Peyer's patch (tissue), 4 donors: Measurements from ENCODE around the gene ZBTB7C. TPM values are rescaled to one million over a fixed set of nuclear protein-coding genes. Genes with fewer than 3 reads are reported as not detected.

Experiments used
- DNase-seq, 3 donors: peaks; one replicate each; pipeline ENCODE4 v3.0.0-alpha.2; 2017 to 2019
- H3K27ac ChIP-seq, 4 donors: fragments of 200-600 bp; sonication (generic); one replicate each; pipeline ENCODE4 v1.5.1; 2016 to 2019
- H3K27me3 ChIP-seq, 2 donors: fragments of 200-600 bp; sonication (generic); one replicate each; pipeline ENCODE4 v1.5.1; 2019
- H3K36me3 ChIP-seq, 3 donors: fragments of 200-600 bp; sonication (generic); one replicate each; pipeline ENCODE4 v1.5.1; 2016 to 2019
- H3K4me1 ChIP-seq, 4 donors: fragments of 200-600 bp; sonication (generic); one replicate each; pipeline ENCODE4 v1.5.1; 2016 to 2019
- H3K4me3 ChIP-seq, 4 donors: fragments of 200-600 bp; sonication (generic); 1 replicate in 3 of 4; 2 replicates in 1 of 4; pipeline ENCODE4 v1.5.1; 2016 to 2019; ENCODE audit warnings: mild to moderate bottlenecking in 1 of 4
- H3K9me3 ChIP-seq, 4 donors: fragments of 200-600 bp; sonication (generic); one replicate each; pipeline ENCODE4 v1.5.1; 2016 to 2019; ENCODE audit warnings: mild to moderate bottlenecking in 1 of 4
- POLR2A ChIP-seq, 2 donors: fragments of 450-650 bp; IDR thresholded peaks; one replicate each; pipeline ENCODE4 v1.5.1; 2017; ENCODE audit warnings: antibody characterized with exemption in 2 of 2, mild to moderate bottlenecking in 2 of 2, moderate library complexity in 2 of 2
- total RNA-seq, 4 donors: library from RNA; depleted of rRNA; stranded (reverse); fragments of >200 nt; gene quantifications; one replicate each; pipeline ENCODE4 v1.1.0, GENCODE V29; 2016
- TF ChIP-seq, protein P1 (sequence below), 6 experiments: fragments of 450-650 bp in 4 of 6; fragments of 200-600 bp in 2 of 6; sonication (generic) in 1 of 6; IDR thresholded peaks; one replicate each; pipeline ENCODE4 v1.5.1; 2017 to 2019; ENCODE audit warnings: antibody characterized with exemption in 6 of 6, mild to moderate bottlenecking in 3 of 6, moderate library complexity in 1 of 6

ZBTB7C gene
- total RNA-seq, 4 donors from 2014 or later: 10.5 to 15.7 (median 14.2) TPM

- Histone ChIP-seq H3K9me3 (no peaks in the 10 kb centered on the region), H3K4me3 (no peak overlapping the region), H3K36me3 (no peaks in the 10 kb centered on the region), H3K27me3 (no peaks in the 10 kb centered on the region), H3K4me1 (peaks cover 0 to 7% (median 0%) of the 10 kb centered on the region in 4 donors), H3K27ac (no peak overlapping the region)
- TF ChIP-seq, protein P1, sequence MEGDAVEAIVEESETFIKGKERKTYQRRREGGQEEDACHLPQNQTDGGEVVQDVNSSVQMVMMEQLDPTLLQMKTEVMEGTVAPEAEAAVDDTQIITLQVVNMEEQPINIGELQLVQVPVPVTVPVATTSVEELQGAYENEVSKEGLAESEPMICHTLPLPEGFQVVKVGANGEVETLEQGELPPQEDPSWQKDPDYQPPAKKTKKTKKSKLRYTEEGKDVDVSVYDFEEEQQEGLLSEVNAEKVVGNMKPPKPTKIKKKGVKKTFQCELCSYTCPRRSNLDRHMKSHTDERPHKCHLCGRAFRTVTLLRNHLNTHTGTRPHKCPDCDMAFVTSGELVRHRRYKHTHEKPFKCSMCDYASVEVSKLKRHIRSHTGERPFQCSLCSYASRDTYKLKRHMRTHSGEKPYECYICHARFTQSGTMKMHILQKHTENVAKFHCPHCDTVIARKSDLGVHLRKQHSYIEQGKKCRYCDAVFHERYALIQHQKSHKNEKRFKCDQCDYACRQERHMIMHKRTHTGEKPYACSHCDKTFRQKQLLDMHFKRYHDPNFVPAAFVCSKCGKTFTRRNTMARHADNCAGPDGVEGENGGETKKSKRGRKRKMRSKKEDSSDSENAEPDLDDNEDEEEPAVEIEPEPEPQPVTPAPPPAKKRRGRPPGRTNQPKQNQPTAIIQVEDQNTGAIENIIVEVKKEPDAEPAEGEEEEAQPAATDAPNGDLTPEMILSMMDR (IDR thresholded peaks at IDR 0.05): no peak
- DNase-seq: no peak
Measured at GRCh38 chr18:48202350-48203260, 206.6 kb downstream of the ZBTB7C start.

GRCh38 chr18:48202006-48202348 lies 207.2 kb downstream of the ZBTB7C start:
- Histone ChIP-seq H3K36me3 (no peaks in the 10 kb centered on the region), H3K27me3 (no peaks in the 10 kb centered on the region), H3K4me1 (peaks cover 0 to 7% (median 0%) of the 10 kb centered on the region in 4 donors), H3K4me3 (no peak overlapping the region), H3K27ac (no peak overlapping the region), H3K9me3 (no peaks in the 10 kb centered on the region)
- no peak for TF ChIP-seq POLR2A (IDR thresholded peaks at IDR 0.05)
- TF ChIP-seq, protein P1 (IDR thresholded peaks at IDR 0.05): no peak
- DNase-seq: peak in 2 of 3 donors; percentile 82 to 87

DNA sequence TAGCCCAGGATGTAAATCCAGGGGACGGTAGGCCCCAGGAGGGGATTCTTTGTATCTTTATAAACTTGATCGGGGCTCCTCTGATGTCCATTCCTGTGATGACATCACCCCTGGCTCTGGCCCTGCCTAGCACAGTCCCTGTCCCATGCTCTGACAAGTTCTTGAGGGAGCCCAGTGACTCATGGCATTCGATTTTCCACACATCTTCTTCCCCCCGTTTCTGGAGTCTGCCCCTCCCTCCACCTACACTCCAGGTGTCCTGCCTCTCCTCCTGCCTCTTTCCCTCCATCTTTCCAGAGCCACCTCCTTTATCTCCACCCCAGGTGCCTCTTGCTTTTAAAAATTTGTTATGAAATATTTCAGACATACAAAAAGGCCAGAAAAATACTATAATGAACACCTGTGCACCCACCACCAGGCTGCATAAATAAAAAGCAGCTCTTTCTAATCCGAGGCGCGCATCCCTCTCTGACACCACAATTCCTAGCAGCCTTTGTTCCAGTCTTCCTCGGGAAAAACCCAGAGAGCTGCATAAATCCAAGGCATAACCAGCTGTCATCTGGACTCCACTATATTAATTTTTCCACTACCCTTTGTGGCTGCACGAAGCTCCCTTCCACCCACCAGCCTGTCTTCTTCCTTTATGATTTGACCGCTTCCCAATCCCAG lies 207.7 kb downstream of the ZBTB7C start:
- TF ChIP-seq, protein P1 (IDR thresholded peaks at IDR 0.05): no peak
- no peak for TF ChIP-seq POLR2A (IDR thresholded peaks at IDR 0.05)
- H3K4me1 ChIP-seq: peaks cover 0 to 7% (median 0%) of the 10 kb centered on the region in 4 donors
- H3K27ac ChIP-seq: no peak overlapping the region
- DNase-seq: no peak
- H3K36me3 ChIP-seq: no peaks in the 10 kb centered on the region
- H3K4me3 ChIP-seq: no peak overlapping the region
- H3K27me3 ChIP-seq: no peaks in the 10 kb centered on the region
- H3K9me3 ChIP-seq: no peaks in the 10 kb centered on the region

- H3K4me3 ChIP-seq: no peak overlapping the region
- no peaks in the 10 kb centered on the region for H3K27me3 ChIP-seq
- no peak for DNase-seq
- no peaks in the 10 kb centered on the region for H3K9me3 ChIP-seq
- no peak for TF ChIP-seq POLR2A (IDR thresholded peaks at IDR 0.05)
- TF ChIP-seq, protein P1 (IDR thresholded peaks at IDR 0.05): no peak
- H3K36me3 ChIP-seq: no peaks in the 10 kb centered on the region
- peaks cover 0 to 7% (median 0%) of the 10 kb centered on the region in 4 donors for H3K4me1 ChIP-seq
- no peak overlapping the region for H3K27ac ChIP-seq
Measured at GRCh38 chr18:48200631-48201336, 208.4 kb downstream of the ZBTB7C start.

GRCh38 chr18:48199399-48199798 lies 209.8 kb downstream of the ZBTB7C start:
- no peak overlapping the region for H3K4me3 ChIP-seq
- DNase-seq: no peak
- TF ChIP-seq, protein P1 (IDR thresholded peaks at IDR 0.05): no peak
- no peak for TF ChIP-seq POLR2A (IDR thresholded peaks at IDR 0.05)
- H3K27me3 ChIP-seq: no peaks in the 10 kb centered on the region
- H3K4me1 ChIP-seq: peaks cover 0 to 7% (median 0%) of the 10 kb centered on the region in 4 donors
- no peaks in the 10 kb centered on the region for H3K9me3 ChIP-seq
- no peaks in the 10 kb centered on the region for H3K36me3 ChIP-seq
- no peak overlapping the region for H3K27ac ChIP-seq
